Suppressor macrophage treated with lipopolysaccharide for 1 hour (primary cell): ENCODE results near the gene GRIA1.
"Not testable (repeated sequence)": the region's sequence is repeated elsewhere in the genome, so short reads cannot be mapped to it uniquely, and the experiment has no call there.

Experiments used
- DNase-seq, 3 donors: peaks; one replicate each; pipeline ENCODE4 v3.0.0-alpha.2; 2020 to 2022

Gene GRIA1

GRCh38 chr5:153670101-153670500 is 179.6 kb downstream of the GRIA1 start:
- no peak for DNase-seq

DNA sequence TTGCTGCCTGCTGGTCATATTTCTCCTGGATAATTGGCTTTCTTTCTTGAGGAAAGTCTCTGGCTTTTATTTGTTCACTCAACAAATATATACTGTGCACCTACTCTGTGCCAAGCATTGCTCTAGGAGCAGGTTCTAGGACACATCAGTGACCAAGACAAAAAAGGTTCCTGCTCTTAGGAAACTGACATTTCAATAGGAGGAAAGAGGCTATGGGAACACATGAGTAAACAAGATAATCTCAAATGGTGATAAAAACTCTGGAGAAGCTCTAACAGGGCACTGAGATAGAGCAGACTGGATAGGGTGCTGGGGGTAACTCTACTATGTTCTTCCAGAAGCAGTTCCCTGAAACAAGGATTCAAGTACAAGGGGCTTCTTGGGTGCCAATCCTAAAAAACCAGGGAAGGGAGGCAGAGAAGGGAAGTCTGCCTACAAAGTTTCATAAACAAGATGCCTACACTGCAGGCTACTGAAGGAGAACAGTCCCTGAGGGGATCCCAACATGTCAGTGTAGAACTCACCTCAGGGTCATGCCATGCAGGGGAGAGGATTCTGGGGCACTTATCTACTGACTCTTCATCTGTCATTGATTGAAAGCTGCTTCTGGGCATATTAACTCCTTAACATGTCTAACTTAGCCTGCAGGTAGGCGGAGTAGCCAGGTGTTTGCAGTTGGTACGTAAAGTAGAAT is 181.3 kb downstream of the GRIA1 start:
- DNase-seq: no peak

DNA sequence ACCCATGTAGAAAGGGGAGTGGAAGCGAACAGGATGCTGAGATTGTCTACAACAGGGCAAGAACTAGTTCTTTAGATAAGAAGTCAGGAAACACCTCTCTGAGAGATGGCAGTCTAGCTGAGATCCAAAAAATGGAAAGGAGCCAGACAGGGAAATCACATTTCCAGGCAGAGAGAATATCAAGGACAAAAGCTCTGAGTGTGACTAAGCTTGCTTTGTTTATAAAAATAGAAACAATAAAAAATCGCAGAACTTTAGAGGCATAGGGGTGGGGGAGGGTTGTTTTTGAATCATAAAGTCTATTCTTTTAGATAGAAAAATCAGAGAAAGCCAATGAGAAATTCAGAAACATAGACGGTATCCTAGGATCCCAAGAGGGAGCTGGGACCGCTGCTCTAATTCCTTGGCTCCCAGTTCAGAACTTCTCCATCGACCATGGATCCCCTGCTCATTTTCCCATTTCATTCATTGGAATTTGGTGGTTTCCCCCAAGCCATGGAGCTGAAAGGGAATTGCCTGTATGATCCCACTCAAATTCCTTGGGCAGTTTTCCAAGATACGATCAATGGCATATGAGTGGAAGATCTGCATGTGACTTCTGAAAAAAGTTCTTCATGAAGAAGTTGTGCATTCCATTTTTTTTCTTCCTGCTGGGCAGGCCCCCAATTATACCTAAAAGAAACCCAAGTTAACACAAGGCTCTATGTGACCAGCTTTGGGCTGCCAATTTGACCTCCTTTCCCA is 182.0 kb downstream of the GRIA1 start:
- no peak for DNase-seq

- DNase-seq: no peak
These were observed 183.9 kb downstream of the GRIA1 start for GRCh38 chr5:153674356-153674755.

DNA sequence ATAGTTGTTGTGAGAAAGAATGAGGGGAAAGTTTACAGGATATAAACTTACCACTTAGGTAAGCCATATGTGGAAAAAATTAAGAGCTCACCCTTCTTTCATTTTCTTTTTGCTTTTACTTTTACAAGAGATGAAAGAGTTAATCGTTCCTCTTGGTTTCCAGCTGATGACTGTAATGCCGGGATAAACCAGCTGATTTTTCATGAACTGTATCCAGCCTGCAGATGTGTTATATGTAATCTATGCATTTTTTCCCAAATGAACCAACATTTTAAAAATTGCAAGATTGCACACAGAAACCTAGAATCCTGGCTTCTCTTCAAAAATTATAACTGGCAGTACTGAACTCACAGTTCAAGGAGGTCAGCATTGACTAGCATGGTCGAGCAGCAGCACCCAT is 185.9 kb downstream of the GRIA1 start:
- DNase-seq: no peak

- DNase-seq: no peak
These were observed 186.4 kb downstream of the GRIA1 start for GRCh38 chr5:153676821-153677220.

- DNase-seq: no peak
These were observed 188.3 kb downstream of the GRIA1 start for GRCh38 chr5:153678617-153679329.

GRCh38 chr5:153690236-153690635 is 199.8 kb downstream of the GRIA1 start:
- no peak for DNase-seq

DNA sequence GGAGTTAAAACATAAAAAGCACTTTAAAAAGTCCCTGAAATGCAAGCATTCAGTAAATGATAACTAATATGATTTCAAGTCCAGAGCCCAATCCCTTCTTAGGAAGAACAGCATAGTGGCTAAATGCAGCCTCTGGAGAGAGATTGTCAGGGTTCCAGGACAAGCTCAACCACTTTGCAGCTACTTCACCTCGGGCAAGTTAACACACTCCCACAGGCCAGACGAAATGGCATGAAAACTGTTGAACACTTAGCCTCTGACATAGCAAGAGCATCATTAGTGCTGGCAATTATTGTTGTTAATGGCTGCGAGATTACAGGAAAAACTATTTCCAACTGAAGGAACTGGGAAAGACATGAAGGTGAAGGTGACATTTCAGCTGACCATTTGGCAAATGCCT is 205.8 kb downstream of the GRIA1 start:
- DNase-seq: no peak

DNA sequence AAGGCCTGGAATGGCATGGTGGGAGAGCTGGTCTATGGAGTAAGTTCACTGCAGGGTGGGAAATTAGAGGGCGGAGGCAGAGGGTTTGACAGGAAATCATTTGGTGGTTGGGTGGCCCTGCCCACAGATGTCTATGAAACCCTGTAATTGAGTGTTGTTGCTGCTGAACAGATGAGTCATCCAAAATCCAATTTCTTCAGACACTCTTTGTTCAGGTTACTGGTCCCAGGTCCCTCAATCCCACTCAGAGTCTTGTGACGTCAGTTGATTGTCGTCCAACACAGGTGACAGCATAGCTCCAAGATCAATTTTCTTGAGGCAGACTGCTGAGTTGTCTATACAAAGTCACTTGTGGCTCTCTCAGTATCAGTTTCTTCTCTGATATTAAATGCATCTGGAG is 208.6 kb downstream of the GRIA1 start:
- DNase-seq: no peak

DNA sequence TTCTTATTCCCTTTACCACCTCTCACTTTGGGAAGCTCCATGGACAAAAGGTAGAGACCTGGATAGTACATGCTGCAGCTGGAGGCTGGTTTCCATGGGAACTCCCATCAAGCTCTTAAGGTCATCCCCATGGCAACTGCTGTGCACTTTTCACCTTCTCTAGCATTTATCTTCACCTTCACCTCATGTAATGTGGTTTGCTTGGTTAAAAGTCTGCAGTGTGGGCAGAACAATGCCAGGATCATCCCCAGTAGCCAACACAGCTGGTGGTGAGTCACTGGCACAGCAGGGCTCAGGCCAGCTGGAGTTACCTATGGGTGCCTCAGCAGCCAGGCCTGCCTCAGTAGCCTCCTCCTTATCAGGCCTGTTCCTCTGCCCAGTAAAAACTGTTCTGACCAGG is 210.5 kb downstream of the GRIA1 start:
- DNase-seq: no peak

GRCh38 chr5:153702265-153702664 is 211.8 kb downstream of the GRIA1 start:
- DNase-seq: no peak

DNA sequence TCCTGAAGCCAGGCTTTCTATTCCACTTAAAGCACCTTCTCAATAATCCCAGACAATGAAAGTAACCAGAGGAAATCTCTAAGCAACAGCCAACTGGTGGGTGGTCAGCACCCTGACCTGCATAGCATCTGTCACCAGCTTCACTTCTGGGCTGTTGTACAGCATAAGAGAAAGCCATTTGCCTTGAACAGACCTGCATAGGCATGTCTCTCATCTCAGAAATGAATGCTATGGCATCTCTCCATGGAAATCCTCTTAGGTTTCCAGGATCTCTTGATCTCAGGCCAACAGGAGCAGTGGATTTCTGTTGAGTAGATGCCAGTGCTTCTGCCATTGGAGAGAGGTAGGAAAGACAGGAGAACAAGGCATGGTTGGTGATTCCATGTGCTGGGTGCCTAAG is 213.6 kb downstream of the GRIA1 start:
- DNase-seq: no peak

GRCh38 chr5:153707626-153708025 is 217.2 kb downstream of the GRIA1 start:
- no peak for DNase-seq

- no peak for DNase-seq
These were observed 221.3 kb downstream of the GRIA1 start for GRCh38 chr5:153711755-153712154.

DNA sequence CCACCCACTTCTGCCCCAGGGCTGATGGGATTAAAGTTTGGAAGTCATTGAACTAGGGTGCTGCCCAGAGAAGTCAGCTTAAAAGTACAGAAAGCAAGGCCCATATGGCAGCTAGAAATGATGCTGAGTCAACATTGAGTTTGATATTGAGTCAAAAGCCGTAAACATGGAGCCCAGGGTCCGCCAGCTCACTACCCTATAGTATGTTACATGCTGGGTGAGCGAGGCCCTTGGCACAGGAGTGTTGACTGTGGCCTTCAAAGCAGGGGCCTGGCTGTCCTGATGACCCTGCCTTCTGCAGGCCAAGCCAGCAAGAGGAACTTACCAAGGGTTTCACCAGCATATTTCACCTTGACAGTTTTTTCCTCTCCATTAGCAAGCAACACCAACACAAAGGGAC is 222.5 kb downstream of the GRIA1 start:
- no peak for DNase-seq

- no peak for DNase-seq
These were observed 223.5 kb downstream of the GRIA1 start for GRCh38 chr5:153713943-153714342.

DNA sequence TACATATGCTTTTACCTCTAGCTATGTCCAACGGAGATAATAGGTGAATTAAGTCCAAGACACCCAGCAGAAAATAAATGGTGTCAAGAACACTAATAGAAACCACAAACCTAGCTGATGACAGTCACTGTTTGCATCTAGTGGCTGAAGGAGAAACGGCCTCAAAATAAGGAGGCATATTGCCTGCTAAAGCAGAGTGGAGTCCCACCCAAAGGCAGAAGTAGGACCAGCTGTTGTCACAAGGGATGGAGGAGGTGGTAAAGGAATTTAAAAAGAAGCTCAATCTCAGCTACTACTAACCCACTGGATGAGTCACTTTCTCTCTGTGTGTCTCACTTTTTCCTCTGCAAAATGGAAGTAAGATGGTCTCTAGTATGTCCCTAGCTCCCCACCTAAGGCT is 224.3 kb downstream of the GRIA1 start:
- DNase-seq: no peak

DNA sequence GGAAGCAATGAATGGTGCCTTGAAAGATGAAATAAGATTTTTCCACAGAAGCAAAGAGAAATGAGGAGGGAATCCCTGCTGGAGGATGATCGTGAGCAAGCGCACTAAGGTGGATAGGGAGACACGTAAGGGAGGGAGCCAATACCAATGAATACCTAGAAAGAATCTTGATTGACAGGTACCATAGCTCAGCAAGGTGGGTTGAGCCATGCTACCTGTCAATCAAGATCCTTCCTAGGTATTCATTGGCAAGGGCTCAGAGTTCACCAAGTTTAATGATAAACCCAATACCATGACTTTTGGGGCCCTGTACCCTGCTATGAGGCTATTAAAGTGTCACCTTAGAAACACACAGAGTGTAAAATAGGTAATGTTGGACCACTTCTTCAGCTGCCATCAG is 226.8 kb downstream of the GRIA1 start:
- DNase-seq: no peak

GRCh38 chr5:153718713-153719112 is 228.2 kb downstream of the GRIA1 start:
- no peak for DNase-seq

DNA sequence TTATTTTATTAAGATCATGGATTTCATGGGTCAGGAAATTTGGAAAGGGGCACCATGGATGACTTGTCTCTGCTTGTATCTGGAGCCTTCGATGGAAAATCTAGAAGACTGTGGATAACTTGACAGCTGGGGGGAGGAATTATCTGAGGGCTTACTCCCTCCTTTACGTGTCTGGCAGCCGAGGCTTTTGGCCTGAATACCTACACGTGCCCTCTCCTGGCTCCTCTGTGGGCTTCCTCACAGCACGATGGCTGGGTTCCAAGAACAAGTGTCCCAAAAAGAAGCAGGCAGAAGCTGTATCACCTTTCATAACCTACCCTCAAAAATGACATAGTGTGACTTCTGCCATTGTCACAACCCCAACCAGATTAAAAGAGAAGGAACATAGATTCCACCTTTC is 228.9 kb downstream of the GRIA1 start:
- DNase-seq: no peak

DNA sequence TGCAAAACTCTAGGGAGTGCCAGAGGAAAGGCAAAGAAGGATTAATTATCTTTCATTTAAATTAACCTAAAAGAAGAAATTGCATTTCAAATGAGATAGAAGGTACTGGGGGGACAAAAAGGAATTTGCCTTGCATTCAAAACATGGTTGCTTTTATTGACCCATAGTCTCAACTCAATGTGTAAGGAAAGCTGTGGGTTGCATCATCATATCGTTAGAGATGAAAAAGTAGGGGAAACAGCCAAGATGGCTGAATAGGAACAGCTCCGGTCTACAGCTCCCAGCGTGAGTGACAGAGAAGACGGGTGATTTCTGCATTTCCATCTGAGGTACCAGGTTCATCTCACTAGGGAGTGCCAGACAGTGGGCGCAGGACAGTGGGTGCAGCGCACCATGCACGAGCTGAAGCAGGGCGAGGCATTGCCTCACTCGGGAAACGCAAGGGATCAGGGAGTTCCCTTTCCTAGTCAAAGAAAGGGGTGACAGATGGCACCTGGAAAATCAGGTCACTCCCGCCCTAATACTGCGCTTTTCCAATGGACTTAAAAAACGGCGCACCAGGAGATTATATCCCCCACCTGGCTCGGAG is 232.6 kb downstream of the GRIA1 start:
- DNase-seq: not testable (repeated sequence)

DNA sequence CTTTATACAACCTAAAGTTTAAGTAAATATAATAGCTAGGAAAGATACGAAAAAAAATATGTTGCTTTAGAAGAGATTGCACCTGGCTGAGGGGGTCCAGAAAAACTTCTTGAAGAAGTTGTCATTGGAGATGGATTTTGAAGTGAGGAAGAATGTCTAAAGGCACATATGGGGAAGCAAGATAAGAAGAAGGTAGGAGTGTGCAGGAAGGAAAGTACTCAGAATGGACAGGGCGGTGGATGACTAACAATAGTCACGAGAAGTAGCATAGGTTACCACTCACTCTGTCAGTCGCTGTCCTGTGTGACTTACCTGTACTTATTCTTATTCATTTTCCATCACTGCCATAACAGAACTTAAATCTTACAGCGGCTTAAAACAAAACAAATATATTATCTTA is 251.6 kb downstream of the GRIA1 start:
- no peak for DNase-seq

DNA sequence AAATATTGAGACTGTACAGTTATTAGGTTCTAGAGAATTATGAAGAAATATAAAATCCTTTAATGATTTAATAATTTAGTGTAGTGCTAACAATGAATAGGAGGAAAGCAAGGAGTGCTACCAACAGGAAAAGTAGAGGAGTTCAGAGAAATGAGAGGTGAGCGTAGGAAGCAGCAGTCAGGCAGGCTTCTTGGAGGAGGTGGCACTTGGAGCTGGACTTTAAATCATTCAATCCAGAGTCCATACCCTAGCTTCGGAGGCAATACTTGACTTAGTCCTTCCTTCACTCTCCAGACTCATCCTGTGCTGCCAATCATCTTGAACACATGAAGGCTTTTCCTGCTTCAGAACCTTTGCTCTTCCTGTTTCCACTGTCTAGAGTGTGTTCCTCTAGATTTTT is 254.3 kb downstream of the GRIA1 start:
- DNase-seq: no peak
